Measurements from ENCODE around the gene PMEPA1. TPM values are rescaled to one million over a fixed set of nuclear protein-coding genes. Genes with fewer than 3 reads are reported as not detected.

PMEPA1 gene
- total and polyA plus RNA-seq, 2 donors (not counting 1 experiment from before 2014, with no cell fraction given): 9.9 to 37.4 TPM

DNA sequence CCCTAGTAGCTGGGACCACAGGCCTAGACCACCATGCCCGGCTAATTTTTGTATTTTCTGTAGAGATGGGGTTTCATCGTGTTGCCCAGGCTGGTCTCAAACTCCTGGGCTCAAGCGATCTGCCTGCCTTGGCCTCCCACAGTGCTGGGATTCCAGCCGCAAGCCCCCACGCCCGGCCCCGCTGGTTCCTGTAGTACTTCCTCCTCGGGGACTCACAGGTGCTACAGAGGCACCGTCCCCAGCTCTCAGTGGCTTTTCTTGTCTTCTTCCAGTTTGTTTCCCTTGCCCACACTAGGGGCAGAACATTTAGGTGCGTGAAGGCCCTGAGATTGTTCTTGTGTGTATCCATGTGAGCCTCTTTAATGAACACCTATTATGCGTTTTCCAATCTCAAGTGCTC is 88.8 kb downstream of the PMEPA1 start:
- Histone ChIP-seq H4K20me1 (ENCODE audit: control insufficient read depth, insufficient read depth, low read length, poor library complexity, severe bottlenecking) (peaks cover 14% of the 10 kb centered on the region), H3K9ac (ENCODE audit: low read length) (peak overlapping the region; percentile 76), H3K27ac (ENCODE audit: low read length in 2 of 2) (peak overlapping the region; percentile 92 to 96), H3K4me1 (ENCODE audit: control insufficient read depth in 2 of 2, insufficient read depth in 2 of 2, low read length in 2 of 2) (peaks cover 53 to 59% of the 10 kb centered on the region in 2 donors), H3K4me2 (replicated peaks; ENCODE audit: low read depth, low read length, poor library complexity, severe bottlenecking) (peak overlapping the region; percentile 96), H3K79me2 (ENCODE audit: control insufficient read depth, insufficient read depth, low read length) (peaks cover 38% of the 10 kb centered on the region), H3K9me3 (ENCODE audit: control extremely low read depth in 1 of 3, control insufficient read depth in 2 of 3, insufficient read depth in 1 of 3, low read length in 2 of 3) (peaks cover 0 to 12% (median 10%) of the 10 kb centered on the region in 3 donors), H3K36me3 (replicated peaks in 1 of 2; ENCODE audit: control extremely low read depth in 1 of 2, control insufficient read depth in 1 of 2, extremely low read depth in 1 of 2, insufficient read depth in 2 of 2, low read length in 1 of 2) (peaks cover 0 to 15% of the 10 kb centered on the region in 2 experiments), H3K4me3 (ENCODE audit: control extremely low read depth in 1 of 5, extremely low read depth in 1 of 5, insufficient read depth in 1 of 5, low read depth in 2 of 5, low read length in 4 of 5) (peak overlapping the region in 4 of 5 experiments; percentile 48 to 92 (median 68)), H3K27me3 (replicated peaks in 1 of 4; ENCODE audit: control extremely low read depth in 1 of 4, control insufficient read depth in 3 of 4, insufficient read depth in 4 of 4, low read length in 3 of 4) (no peaks in the 10 kb centered on the region), H2AFZ (ENCODE audit: insufficient read depth, low read depth, low read length, poor library complexity, severe bottlenecking) (peak overlapping the region; percentile 35)
- intact Hi-C loops (cut with micrococcal nuclease): loop anchor here (1.0 to 10.0 kb wide), 4 partner anchors 7 to 232 kb away; no protein-coding TSS in a partner anchor
- ChIA-PET POLR2A (interaction anchor here (0.9 to 4.3 kb wide), 5 partner anchors 9 to 1031 kb away, joined by 7 to 30 read pairs (median 19); partner anchors contain the start of gene RBM38), CTCF (interaction anchor here (0.8 to 11.0 kb wide), 12 partner anchors 9 to 590 kb away, joined by 3 to 131 read pairs (median 10); partner anchors contain the start of gene PMEPA1)
- Mint-ChIP-seq H3K27ac (peak overlapping the region; percentile 100), H3K4me3 (peak overlapping the region; percentile 93), H3K27me3 (no peaks in the 10 kb centered on the region), H3K9me3 (ENCODE audit: insufficient read depth) (peaks cover 6% of the 10 kb centered on the region), H3K4me1 (peaks cover 62% of the 10 kb centered on the region)
- TF ChIP-seq, protein P1, sequence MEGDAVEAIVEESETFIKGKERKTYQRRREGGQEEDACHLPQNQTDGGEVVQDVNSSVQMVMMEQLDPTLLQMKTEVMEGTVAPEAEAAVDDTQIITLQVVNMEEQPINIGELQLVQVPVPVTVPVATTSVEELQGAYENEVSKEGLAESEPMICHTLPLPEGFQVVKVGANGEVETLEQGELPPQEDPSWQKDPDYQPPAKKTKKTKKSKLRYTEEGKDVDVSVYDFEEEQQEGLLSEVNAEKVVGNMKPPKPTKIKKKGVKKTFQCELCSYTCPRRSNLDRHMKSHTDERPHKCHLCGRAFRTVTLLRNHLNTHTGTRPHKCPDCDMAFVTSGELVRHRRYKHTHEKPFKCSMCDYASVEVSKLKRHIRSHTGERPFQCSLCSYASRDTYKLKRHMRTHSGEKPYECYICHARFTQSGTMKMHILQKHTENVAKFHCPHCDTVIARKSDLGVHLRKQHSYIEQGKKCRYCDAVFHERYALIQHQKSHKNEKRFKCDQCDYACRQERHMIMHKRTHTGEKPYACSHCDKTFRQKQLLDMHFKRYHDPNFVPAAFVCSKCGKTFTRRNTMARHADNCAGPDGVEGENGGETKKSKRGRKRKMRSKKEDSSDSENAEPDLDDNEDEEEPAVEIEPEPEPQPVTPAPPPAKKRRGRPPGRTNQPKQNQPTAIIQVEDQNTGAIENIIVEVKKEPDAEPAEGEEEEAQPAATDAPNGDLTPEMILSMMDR (IDR thresholded peaks at IDR 0.05): no peak
- TF ChIP-seq EZH2 (IDR thresholded peaks at IDR 0.05; ENCODE audit: borderline replicate concordance, insufficient read depth, low read depth, low read length, poor library complexity, severe bottlenecking): no peak
- 0% methylated on average over 6 of the region's 11 CpGs for WGBS (ENCODE audit: insufficient coverage)
- no peak for ATAC-seq (ENCODE audit: low read depth)
- DNase-seq: peak; percentile 75
